ENCODE results near the gene MYL9.

MYL9 gene

GRCh38 chr20:36585410-36586125, 44.2 kb downstream of the MYL9 start:
- DNase-seq: no peak

GRCh38 chr20:36587388-36588070, 46.2 kb downstream of the MYL9 start:
- no peak for DNase-seq

GRCh38 chr20:36591281-36591680, 50.0 kb downstream of the MYL9 start:
- no peak for DNase-seq

- peak; percentile 41 for DNase-seq
Observed at GRCh38 chr20:36591854-36592641, 50.7 kb downstream of the MYL9 start.

GRCh38 chr20:36593347-36593929, 52.1 kb downstream of the MYL9 start:
- DNase-seq: no peak

GRCh38 chr20:36599912-36600345, 58.6 kb downstream of the MYL9 start:
- no peak for DNase-seq
